Measurements from ENCODE around the gene MAX. TPM values are rescaled to one million over a fixed set of nuclear protein-coding genes. Genes with fewer than 3 reads are reported as not detected.

Gene MAX
- total and polyA plus RNA-seq, 2 of the 8 experiments (the other 6 are each of a cell fraction or from before 2014, with no cell fraction given) = 36.9 to 65.1 TPM

DNA sequence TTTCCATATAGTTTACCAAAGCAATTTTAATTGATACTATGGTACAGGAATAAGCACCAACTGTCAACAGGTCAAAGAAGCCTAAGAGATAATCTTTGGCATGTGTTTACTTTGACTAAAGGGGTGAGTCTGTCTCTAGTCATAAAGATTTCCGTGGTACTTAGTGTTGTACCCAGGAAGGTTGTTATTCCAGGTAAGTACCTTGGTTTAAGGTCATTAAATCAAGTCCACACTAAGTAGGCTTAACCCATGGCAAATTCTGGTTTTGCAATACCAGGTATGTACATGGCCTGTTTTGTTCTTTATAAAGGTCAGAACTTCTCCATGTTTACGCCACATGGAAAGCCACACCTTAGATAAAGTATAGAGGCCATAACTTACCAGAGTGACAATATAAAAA is 10.0 kb downstream of the MAX start:
- no peak overlapping the region for H2AFZ ChIP-seq (ENCODE audit: low read length)
- H3K79me2 ChIP-seq (ENCODE audit: control insufficient read depth in 1 of 2, insufficient read depth in 2 of 2, low read length in 2 of 2) = peaks cover 0 to 34% of the 10 kb centered on the region in 2 experiments; a peak in 2 of 4 replicates
- 86% methylated on average over 2 of the region's 2 CpGs; no CpG with 5 or more reads in 1 of the 2 experiments for WGBS, 2 experiments (ENCODE audit: extremely low coverage in 1 of 2, insufficient coverage in 1 of 2, insufficient read length in 1 of 2, insufficient replicate concordance in 2 of 2, low coverage in 1 of 2, low lambda C conversion rate in 2 of 2, missing lambda C conversion rate in 1 of 2)
- H3K27me3 ChIP-seq (replicated peaks in 1 of 4; ENCODE audit: control insufficient read depth in 3 of 4, extremely low read depth in 1 of 4, insufficient read depth in 3 of 4, low read length in 3 of 4) = no peaks in the 10 kb centered on the region
- H4K20me1 ChIP-seq (replicated peaks in 1 of 2; ENCODE audit: control insufficient read depth in 1 of 2, insufficient read depth in 2 of 2, low read length in 2 of 2) = peaks cover 6 to 8% of the 10 kb centered on the region in 2 experiments
- FAIRE-seq (no peak), DNase-seq (ENCODE audit: low read depth in 1 of 2, low spot score in 2 of 2) (no peak)
- H2BK15ac ChIP-seq (ENCODE audit: low read length) = no peak overlapping the region
- no peak overlapping the region for H3K18ac ChIP-seq (ENCODE audit: extremely low read depth, low read length)
- H3K36me3 ChIP-seq (ENCODE audit: control insufficient read depth in 2 of 4, insufficient read depth in 4 of 4, low read length in 3 of 4) = peaks cover 14 to 66% (median 50%) of the 10 kb centered on the region in 4 experiments
- H2BK5ac ChIP-seq (ENCODE audit: low read depth, low read length) = no peak overlapping the region
- H3K4me3 ChIP-seq (ENCODE audit: extremely low read depth in 1 of 4, insufficient read depth in 2 of 4, low read depth in 3 of 4, low read length in 4 of 4) = no peak overlapping the region
- H3K14ac ChIP-seq (ENCODE audit: insufficient read length) = no peak overlapping the region
- H2BK20ac ChIP-seq (ENCODE audit: low read length) = no peak overlapping the region
- no peak overlapping the region for H3K4ac ChIP-seq (replicated peaks; ENCODE audit: insufficient read length, low read depth, low read length)
- H4K5ac ChIP-seq (ENCODE audit: insufficient read length, low read depth, low read length) = no peak overlapping the region
- no peak overlapping the region for H3K9ac ChIP-seq (replicated peaks in 1 of 4; ENCODE audit: extremely low read depth in 1 of 4, low read depth in 3 of 4, low read length in 3 of 4)
- H4K8ac ChIP-seq (ENCODE audit: extremely low read depth, insufficient read depth, low read length) = no peak overlapping the region
- H3K4me1 ChIP-seq (replicated peaks in 1 of 4; ENCODE audit: control insufficient read depth in 3 of 4, insufficient read depth in 4 of 4, low read length in 3 of 4) = peaks cover 0 to 9% (median 2%) of the 10 kb centered on the region in 4 experiments; a peak in 3 of 7 replicates
- no peak overlapping the region for H2BK120ac ChIP-seq (replicated peaks; ENCODE audit: low read depth, low read length)
- POLR2A ChIA-PET (ENCODE audit: partially characterized antibody) = no interaction called here
- no peak for TF ChIP-seq SP4 (IDR thresholded peaks at IDR 0.05; ENCODE audit: low read length)
- no peak for TF ChIP-seq GABPA (IDR thresholded peaks at IDR 0.05; ENCODE audit: borderline replicate concordance, insufficient read depth, low read length)
- TF ChIP-seq SP1 (IDR thresholded peaks at IDR 0.05; ENCODE audit: low read depth, low read length) = no peak
- no peak for TF ChIP-seq RXRA (IDR thresholded peaks at IDR 0.05; ENCODE audit: insufficient read depth, low read depth, low read length)
- TF ChIP-seq BRCA1 (IDR thresholded peaks at IDR 0.05; ENCODE audit: low read depth, low read length) = no peak
- no peak for TF ChIP-seq POLR2A (IDR thresholded peaks at IDR 0.05; ENCODE audit: control extremely low read depth in 1 of 2, low read depth in 2 of 2, low read length in 2 of 2)
- no peak for TF ChIP-seq FOSL1 (IDR thresholded peaks at IDR 0.05; ENCODE audit: insufficient read depth, low read depth, low read length)
- TF ChIP-seq ZNF274 (IDR thresholded peaks at IDR 0.05; ENCODE audit: borderline replicate concordance, extremely low read depth, low read length) = no peak
- TF ChIP-seq HDAC2 (IDR thresholded peaks at IDR 0.05; ENCODE audit: borderline replicate concordance in 1 of 2, low read depth in 2 of 2, low read length in 2 of 2) = no peak
- no peak for TF ChIP-seq KDM5A (IDR thresholded peaks at IDR 0.05; ENCODE audit: low read length)
- no peak for TF ChIP-seq EZH2 (IDR thresholded peaks at IDR 0.05; ENCODE audit: low read depth, low read length, severe bottlenecking)
- H2BK12ac ChIP-seq (ENCODE audit: low read depth, low read length) = no peak overlapping the region
- no peak overlapping the region for H2AK5ac ChIP-seq (ENCODE audit: low read depth, low read length)
- H3K9me3 ChIP-seq (ENCODE audit: insufficient read depth in 2 of 2, low read depth in 1 of 2, low read length in 1 of 2) = peaks cover 16 to 18% of the 10 kb centered on the region in 2 experiments
- no peak overlapping the region for H3K27ac ChIP-seq (ENCODE audit: low read depth, low read length)
- no peak overlapping the region for H3K56ac ChIP-seq (replicated peaks; ENCODE audit: insufficient read length, low read depth, low read length)
- CTCF ChIA-PET (ENCODE audit: partially characterized antibody) = no interaction called here
- no peak overlapping the region for H3K4me2 ChIP-seq (ENCODE audit: insufficient read depth in 1 of 2, low read depth in 2 of 2, low read length in 2 of 2)
- no peaks in the 10 kb centered on the region for H3K23me2 ChIP-seq (ENCODE audit: low read depth, low read length)
- no peak overlapping the region for H3K23ac ChIP-seq (ENCODE audit: insufficient read length)
- no peak overlapping the region for H4K91ac ChIP-seq (replicated peaks; ENCODE audit: insufficient read length, low read length)
- H3K79me1 ChIP-seq (ENCODE audit: low read depth, low read length) = no peaks in the 10 kb centered on the region; the same call in 1 of the 2 replicates
